Body of pancreas (tissue), 4 donors: ENCODE measurements around the gene DGKI.

Experiments
- CTCF ChIP-seq, 7 experiments: fragments of 450-650 bp in 4 of 7; fragments of 200-600 bp in 3 of 7; sonication (generic) in 3 of 7; IDR thresholded peaks; one replicate each; pipeline ENCODE4 v1.5.1; 2016 to 2019; ENCODE audit warnings: antibody characterized with exemption in 7 of 7
- POLR2A ChIP-seq, 3 donors: fragments of 450-650 bp; IDR thresholded peaks; one replicate each; pipeline ENCODE4 v1.6.1; 2016; ENCODE audit warnings: antibody characterized with exemption in 3 of 3, mild to moderate bottlenecking in 2 of 3

GRCh38 chr7:137838706-137839315 is 8.0 kb downstream of the DGKI start:
- TF ChIP-seq CTCF (IDR thresholded peaks at IDR 0.05) (no peak), POLR2A (IDR thresholded peaks at IDR 0.05) (no peak)
